HS-27A (cell line): Measurements from ENCODE around the gene ASTL.
"Not testable (repeated sequence)": the region's sequence is repeated elsewhere in the genome, so short reads cannot be mapped to it uniquely, and the experiment has no call there.

ENCODE experiments used
- DNase-seq: peaks from one replicate; pipeline ENCODE4 v3.0.0-alpha.2; 2012; ENCODE audit warnings: low read depth, missing footprints

ASTL gene

DNA sequence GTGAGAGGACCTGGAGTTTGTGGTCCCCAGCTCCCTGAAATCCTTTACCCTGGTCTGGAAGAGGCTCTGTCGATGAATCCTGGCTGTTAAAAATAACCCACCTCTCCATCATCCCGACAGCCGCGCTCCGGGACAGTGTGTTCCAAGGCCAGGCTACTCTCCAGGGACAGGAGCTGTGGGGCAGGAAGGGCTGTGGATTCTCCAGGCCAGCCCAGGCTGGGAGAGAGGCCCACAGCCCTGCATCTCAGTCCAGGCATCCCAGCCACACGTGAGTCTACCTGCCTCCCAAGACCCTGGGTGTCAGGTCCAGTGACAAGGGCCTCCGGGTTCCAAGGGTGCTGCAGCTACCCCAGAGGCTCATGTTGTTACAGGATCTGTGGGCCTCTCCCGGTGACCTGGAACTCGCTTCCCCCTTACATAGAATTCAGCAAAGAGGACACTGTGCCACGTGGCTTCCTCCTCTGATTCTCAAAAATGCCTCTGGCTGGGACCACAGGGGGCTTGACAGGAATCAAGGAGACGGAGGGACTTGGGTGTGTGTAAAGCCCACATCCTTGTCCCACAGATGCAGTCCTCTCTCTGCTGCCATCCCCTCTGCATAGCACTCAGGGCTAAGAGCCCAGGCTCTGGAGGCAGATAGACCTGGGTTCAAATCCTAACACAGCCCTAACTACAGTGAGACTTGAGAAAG is 39.3 kb downstream of the ASTL start:
- no peak for DNase-seq

DNA sequence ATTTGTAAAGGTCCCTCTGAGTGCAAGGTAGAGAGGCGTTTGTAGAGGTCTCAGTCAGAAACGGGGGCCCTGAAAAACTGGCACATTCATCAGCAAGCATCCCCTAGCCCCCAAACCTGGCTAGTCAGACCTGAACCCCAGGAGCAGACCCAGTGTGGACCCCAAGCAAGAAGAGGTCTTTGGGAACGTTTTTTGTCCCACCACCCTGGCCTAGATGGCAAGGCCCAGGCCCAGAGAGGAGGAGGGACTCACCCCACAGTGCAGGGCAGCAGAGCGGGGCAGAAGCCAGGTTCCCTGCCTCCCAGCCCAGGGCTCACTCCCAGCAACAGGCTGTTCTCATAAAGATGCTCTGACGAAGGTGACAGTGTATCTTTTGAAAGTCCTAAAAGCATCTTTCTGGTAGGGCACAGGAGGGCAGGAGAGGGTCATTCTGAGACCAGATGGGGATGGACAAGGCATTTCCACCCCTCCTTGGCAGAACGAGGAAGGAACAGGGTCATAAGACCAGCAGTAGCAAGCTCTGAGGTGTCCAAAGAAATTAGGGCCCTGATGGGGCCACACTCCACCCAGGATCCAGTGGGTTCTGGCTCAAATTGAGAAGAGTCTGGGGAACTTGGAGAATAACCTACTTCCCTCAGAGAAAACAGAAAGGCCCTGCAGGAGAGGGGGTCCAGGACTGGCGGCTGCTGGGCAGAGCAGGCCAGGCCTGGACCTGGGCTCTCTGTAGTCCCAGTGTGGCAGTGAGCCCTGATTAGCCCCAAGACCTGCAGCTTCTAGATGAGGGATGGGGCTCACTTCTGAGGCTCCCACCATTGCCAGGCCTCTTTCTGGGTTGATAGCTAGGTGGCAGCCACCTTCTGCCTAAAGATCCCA is 40.1 kb downstream of the ASTL start:
- no peak for DNase-seq

DNA sequence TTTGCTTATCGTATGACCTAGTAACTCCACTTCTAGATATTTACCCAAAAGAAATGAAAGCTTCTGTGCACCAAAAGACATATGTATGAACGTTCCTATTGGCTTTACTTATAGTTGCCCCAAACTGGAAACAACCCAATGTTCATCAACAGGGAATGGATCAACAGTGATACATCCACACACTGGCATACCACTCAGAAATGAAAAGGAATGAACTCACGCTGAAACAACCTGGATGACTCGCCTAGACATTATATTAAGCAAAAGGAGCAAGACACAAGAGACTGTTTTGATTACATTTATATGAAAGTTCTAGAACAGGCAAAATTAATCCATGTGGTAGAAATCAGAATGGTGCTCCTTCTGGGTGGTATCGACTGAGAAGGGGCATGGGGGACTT is 40.9 kb downstream of the ASTL start:
- no peak for DNase-seq

DNA sequence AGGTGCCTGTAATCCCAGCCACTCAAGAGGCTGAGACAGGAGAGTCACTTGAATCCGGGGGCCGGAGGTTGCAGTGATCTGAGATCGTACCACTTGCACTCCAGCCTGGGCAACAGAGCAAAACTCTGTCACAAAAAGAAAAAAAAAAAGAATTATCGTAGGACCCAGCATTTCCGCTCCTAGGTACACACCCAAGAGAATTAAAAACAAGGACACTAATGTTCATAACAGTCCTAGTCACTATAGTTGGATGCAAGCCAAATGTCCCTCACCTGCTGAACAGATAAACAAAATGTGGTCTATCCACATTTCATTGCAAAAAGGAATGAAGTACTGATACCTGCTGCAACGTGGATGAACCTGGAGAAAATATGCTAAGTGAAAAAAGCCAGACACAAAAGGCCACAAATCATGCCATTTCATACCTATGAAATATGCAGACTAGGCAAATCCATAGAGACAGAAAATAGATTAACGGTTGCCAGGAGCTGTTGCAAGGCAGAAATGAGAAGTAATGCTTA is 43.1 kb downstream of the ASTL start:
- no peak for DNase-seq

DNA sequence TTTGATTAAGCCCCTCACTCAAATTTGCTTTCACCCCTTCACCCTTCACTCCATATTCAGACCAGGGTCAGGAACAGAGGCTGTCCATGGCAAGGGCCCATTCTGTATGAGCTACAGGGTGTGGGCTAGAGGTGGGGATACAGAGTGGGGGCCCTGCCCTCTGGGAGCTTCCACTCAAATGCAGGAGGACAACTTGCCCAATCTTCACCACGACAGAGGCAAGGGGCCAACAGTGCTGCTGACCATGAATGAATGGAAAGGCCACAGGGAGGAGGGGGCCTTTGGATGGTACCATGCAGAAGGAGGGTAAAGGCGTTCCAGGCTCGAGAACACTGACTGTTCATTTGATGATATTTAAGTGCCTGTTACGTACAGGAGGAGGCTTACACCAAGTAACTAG is 44.8 kb downstream of the ASTL start:
- no peak for DNase-seq

DNA sequence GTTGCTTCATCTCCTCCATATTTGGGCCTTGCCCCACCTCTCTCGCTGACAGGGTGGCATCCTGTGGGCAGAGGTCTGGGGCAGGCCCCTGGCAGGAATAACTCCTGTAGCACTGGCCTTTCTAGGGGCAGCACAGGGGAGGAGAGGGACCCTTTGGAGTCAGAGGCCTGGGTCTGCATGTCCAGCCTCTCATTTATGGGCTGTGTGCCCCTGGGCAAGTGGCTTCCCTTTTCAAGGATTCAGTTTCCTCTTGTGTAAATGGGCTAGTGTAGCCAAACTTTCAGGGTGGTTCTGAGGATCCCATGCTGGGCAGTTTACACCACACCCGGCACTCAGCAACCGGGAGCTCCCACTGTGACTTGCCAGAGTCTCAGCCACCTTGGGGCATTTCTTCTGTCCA is 45.4 kb downstream of the ASTL start:
- no peak for DNase-seq

DNA sequence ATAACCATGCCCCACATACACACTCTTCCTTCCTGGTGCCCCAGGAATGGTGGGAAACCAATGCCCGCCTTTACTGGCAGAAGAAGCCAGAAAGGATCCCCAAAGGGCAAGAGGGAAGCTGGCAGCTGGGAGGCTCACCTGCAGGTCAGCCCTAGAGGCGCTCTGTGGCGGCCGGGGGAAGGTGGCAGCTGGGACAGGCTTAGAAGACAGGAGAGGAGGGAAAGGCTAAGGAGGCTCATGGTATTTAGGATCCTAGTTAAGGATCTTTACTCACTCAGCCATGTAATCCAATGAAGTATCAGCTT is 45.8 kb downstream of the ASTL start:
- no peak for DNase-seq

DNA sequence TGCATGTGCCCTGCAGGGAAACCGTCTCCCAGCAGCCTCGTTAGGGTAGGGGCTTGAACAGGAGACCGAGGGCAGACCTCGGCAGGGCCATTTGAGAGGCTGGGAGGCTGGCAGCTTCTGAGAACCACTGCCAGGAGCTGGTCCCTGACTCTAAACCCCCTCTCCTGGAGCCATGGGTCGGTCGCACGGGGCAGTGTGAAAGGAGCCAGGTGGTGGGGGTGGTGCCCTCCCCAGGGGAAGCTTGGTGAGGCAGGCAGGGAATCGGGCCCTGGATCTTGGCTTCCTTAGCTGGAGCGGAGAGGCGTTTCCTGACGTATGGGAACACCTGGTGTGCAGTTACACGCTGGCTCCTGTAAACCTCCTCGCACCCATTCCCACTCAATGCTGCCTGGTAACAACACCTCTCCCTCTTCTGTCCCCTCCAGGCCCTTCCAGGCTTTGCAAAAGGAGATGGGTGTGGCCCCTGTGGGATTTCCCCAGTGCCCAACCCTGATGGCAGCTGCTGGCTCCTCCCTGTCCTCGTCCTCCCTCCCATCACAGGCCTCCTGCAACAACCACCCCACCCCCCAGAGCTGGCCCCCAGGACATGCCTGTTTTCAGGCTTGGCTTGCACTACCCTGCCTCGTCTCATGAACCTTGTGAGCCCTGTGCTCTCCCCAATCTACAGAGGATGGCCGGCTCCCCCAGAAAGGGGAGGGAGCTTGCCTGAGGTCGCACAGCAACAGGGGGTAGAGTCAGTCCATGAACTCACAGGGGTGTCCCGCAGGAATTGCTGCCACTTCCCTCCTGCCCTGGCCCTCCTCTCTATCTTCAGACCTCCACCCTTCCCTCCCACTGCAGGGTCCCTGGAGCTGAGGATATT is 46.4 kb downstream of the ASTL start:
- no peak for DNase-seq

DNA sequence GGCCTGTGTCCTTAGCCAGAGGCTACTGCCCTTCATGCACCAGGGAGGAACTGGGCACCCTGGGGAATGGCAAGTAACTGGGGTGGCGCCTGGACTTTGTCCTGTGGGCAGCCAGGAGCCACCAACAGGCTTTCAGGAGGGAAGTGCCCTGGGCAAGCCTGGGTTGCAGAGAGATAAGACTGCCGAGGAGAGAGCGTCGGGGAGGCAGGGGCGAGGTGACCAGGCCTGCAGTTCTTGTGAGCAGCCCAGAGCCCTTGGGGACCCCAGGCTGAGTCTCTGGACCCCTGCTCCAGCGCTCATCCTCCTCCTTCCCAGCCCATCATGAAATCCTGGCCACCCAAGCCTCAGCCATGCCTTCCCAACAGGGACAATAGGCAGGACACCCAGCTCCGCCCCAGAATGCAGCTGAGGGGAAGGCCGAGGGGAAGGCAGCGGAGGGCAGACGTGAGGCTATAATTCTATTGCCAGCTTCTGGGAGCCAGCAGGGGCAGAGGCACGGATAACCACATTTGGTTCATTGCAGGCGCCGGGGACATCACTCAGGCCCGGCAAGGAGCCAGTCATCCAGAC is 47.1 kb downstream of the ASTL start:
- no peak for DNase-seq

DNA sequence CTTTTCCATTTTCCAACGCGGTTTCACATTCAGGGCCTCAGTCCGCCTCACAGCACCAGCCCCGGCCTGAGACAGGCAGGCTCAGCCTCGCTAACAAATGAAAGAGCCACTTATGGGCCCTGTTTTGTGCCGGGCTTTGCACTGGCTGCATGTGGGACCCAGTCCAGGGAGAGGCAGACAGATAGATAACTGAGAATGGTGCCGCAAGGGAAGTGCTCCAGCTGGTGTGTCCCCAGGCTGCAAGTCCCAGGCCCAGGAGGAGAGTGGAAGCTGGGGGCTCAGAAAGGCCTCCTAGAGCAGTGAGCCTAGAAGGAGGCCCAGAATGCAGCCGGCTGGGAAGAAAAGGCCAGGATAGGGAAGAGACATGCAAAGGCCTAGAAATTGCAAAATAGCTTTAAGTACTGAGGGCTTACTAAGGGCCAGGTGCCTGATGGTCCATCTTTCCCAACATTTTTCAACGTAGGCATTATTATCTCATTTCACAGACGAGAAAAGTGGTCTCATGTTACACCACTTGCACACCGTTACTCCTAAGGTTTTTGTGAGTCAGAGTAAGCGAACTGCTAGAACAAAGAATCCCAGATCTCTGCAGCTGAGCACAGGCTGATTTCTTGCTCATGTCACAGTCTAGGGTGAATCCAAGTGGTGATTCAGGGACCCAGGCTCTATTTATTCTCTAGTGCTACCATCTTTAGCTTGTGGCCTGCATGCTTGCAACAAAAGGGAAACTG is 47.9 kb downstream of the ASTL start:
- DNase-seq = no peak

DNA sequence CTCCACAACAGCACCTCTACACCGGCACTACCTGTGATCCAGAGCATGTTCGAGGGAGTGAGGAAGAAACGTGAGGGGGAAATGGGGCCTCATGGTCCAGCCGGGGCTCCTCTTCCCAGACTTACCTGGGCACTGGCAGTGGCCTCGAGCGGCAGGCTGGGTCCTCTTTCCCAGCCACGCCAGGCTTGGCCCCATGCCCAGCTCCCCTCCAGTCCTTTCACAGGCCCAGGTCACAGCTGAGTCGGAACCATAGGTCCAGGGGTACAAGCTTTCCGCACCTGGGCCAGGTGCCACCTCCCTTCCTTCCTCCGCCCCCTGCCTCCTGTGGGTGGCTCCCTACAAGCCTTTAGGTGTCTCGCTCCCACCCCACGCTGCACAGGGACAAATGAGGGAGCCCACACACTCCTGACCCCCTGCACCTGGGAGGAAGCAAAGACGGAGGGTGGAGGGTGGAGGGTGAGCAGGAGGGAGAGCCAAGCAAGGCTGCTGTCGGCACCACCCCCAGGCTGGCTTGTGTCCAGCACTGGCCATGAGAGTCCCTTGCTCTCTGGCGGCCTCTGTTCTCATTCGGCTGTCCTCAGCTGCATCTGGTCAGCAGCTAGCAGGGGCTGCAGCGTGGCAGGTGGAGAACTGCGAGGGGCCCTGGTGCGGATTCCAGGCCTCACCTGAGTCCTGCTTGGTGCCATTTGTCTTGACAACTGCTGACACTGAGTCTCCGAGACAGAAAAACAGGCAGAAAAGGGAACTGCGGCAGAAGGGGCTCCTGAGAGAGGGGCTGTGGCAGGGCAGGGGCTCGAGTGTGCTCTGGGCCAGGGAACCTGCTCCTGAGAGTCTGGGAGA is 48.7 kb downstream of the ASTL start:
- no peak for DNase-seq

DNA sequence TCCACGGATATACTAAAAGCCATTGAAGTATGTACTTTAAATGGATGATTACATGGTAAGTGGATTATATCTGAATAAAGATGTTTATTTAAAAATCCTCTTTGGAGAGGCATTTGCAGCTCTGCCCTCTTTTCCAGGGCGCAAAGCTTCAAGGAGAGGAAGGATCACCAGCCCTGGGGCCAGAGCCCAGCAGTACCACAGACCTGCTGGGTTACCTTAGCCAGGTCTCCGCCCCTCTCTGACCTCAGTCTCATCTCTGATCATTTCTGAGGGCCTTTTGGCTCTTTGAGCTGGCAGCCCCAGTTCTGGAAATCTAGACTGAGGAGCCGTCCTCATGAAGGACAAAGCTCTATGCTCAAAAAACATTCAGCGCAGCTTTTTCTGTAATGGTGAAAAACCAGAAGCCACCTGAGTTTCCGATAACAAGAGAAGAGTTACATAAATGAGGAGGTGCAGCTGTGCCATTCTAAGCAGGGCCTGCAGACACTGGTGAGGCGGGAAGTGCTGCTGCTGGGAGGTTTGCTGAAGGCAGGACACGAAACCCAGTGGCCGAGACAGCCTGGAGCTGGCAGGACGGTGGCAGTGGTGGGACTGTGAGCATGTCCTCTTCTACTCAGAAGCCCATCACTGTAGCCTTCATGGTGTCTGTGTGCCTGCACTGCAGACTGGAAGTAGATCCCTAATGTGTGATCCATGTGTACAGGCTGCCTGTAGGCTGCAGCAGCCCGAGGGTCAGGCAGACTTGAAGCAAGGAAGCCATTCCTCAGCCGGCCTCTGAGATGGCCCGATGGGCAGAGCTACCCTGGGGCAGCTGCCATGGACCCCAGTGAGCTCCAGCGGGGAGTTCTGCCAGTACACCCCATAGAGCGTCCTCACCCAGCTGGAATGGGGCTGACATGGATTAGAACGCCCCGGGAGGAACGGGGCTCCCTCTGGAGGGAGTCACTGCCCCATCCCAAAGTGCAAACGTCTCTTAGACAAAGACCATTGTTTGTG is 49.7 kb downstream of the ASTL start:
- no peak for DNase-seq

DNA sequence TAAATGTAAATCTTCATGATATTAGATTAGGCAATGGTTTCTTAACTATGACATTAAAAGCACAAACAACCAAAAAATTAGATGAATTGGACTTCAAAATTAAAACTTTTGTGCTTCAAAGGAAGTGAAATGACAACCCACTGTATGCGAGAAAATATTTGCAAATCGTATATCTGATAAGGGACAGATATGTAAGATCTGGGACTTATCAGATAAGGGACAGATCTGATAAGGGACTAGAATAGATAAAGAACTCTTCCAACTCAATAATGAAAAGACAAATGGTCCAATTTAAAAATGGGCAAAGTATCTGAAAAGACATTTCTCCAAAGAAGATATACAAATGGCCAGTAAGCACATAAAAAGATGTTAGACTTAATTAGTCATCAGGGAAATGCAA is 51.2 kb downstream of the ASTL start:
- no peak for DNase-seq

DNA sequence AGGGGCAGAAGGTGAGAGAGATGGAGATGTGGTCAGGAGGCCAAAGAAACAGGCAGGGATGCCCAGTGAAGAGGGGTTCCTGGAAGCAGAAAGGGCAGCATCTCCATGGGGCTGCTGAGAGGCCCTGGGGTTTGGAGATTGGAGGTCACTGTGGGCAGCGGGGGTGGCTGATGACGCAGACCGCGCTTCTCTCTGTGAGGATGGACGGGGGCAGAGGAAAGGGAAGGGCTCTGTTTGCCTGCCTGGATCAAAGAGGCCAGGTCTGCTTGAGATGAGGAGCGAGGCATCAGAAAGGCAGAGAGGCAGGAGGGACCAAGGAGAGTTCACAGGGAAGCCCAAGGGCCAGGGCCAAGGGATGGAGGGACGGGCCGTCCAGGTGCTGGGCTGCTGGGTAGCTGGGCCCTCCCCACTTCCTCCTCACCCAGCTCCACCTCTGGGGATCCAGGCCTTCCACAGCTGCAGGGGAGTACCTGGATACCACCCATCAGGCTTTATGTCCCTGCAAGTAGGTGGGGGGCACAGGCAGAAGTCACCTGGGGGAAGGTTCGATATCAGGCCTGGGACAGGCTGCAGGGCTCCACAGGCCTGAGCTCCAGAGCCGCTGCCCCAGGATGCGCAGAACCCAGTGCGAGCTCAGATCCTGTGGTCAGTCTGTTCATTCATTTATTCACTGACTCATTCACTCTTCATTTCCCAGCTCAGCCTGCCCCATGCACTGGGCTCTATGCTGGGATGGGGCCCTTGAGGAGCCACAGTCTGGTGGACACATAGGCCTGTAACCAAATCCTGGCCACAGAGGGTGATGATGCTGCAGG is 52.6 kb downstream of the ASTL start:
- DNase-seq = no peak

DNA sequence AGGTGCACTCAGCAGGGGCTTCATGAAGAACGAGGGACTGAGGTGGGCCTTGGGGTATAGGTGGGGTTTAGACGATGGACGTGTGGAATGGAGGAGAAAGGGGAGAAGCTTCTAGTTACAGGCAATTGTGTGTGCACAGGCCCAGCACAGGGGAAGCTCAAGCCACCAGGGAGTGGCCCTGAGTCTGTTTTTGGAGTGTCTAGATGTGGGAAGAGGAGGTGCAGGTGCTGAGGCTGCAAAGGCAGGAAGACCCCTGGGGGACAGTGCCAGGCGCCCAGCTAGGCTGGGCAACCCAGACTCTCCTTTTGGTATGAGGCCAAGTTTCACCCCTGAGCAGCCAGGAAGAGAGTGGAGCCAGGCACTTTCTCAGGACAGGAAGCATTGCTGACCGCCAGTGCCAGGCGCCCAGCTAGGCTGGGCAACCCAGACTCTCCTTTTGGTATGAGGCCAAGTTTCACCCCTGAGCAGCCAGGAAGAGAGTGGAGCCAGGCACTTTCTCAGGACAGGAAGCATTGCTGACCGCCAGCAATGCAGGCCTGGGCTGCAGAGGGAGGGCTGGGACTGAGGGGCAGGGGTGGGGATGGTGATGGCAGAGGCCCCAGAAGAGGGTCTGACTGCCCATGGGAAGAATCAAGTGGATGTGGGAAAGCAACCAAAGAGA is 53.3 kb downstream of the ASTL start:
- not testable (repeated sequence) for DNase-seq

DNA sequence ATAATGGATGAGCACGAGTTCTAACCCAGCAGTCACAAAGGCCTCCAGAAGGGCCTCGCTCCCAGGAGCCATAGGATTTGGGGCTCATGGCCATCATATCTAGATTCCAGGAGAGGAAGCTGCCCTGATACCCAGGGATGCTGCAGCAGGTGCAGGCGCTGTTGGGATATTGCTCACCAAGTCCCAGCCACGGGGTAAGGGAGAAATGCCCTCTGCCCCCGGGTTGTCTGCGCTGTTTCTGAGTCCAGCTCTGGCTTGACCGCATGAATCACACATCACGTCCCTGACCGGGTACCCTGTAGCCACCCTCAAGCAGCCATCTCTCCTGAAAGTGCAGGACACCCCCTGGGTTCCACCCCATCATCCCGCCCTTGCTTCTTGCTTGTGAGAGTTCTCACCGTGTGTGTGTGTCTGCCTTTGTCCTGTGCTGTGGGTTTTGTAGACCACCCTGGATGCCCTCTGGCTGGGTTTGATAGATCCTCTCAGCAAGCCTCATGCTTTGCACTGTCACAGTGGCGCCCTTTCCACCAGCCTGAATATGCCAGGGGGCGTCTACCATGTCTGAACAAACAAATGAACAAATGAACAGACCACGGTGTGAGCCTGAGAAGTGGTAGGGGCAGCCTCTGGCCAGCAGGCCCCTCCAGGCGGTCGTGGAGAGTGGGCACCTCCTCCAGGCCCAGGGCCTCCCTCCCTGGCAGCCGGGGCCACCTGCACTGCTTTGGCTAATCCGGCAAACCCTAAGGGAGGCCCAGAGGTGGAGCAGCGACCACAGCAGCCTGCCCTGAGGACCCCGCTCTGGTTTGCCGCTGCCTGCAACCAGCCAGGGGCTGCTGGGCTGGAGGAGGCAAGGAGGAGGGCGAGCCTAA is 54.1 kb downstream of the ASTL start:
- no peak for DNase-seq
